Calu3 (cell line): Measurements from ENCODE around the gene ANGPTL4. TPM values are rescaled to one million over a fixed set of nuclear protein-coding genes. Genes with fewer than 3 reads are reported as not detected.
"Not testable (repeated sequence)": the region's sequence is repeated elsewhere in the genome, so short reads cannot be mapped to it uniquely, and the experiment has no call there.

ENCODE experiments used
- Bru-seq: library from RNA; stranded (reverse); fragments of 400-500 nt; gene quantifications from one replicate; lab custom pipeline; 2021; lab: Mats Ljungman, UMichigan
- BruChase-seq, 2 experiments: library from RNA; stranded (reverse); fragments of 400-500 nt; gene quantifications; one replicate each; lab custom pipeline; 2021; lab: Mats Ljungman, UMichigan
- BruUV-seq: library from RNA; stranded (reverse); fragments of 400-500 nt; replicated peaks from 2 replicates; lab custom pipeline; 2021; lab: Mats Ljungman, UMichigan
- CTCF ChIA-PET: fragments of 300-600 bp; sonication (Branson Sonifier 250); formaldehyde crosslinking; loops from one replicate; lab custom pipeline; 2022; ENCODE audit warnings: antibody characterized with exemption; lab: Charles Lee
- DNase-seq: peaks from one replicate; pipeline ENCODE4 v3.0.0; 2022
- H3K27ac Mint-ChIP-seq: one replicate; pipeline ENCODE4 v1.8.0; 2022; ENCODE audit warnings: mixed read lengths; ENCODE audit not compliant: unreplicated experiment
- H3K27me3 Mint-ChIP-seq: one replicate; pipeline ENCODE4 v1.8.0; 2022; ENCODE audit warnings: mixed read lengths; ENCODE audit not compliant: unreplicated experiment
- H3K36me3 Mint-ChIP-seq: one replicate; pipeline ENCODE4 v1.8.0; 2022; ENCODE audit warnings: mild to moderate bottlenecking, moderate library complexity, mixed read lengths; ENCODE audit not compliant: insufficient read depth, unreplicated experiment
- H3K4me1 Mint-ChIP-seq: one replicate; pipeline ENCODE4 v1.8.0; 2022; ENCODE audit warnings: mild to moderate bottlenecking, low read depth, mixed read lengths; ENCODE audit not compliant: unreplicated experiment
- H3K4me3 Mint-ChIP-seq: one replicate; pipeline ENCODE4 v1.8.0; 2022; ENCODE audit warnings: mild to moderate bottlenecking, low read depth, moderate library complexity, mixed read lengths; ENCODE audit not compliant: unreplicated experiment
- H3K9me3 Mint-ChIP-seq: one replicate; pipeline ENCODE4 v1.8.0; 2022; ENCODE audit warnings: low read depth, mixed read lengths; ENCODE audit not compliant: unreplicated experiment
- intact Hi-C: fragments of 100-400 bp; cut with micrococcal nuclease; formaldehyde crosslinking; loops from one replicate; pipeline ENCODE4 v1.10.0; 2022; ENCODE audit not compliant: unreplicated experiment
- long read RNA-seq: library from polyadenylated mRNA; stranded (forward); transcript quantifications from one replicate; pipeline ENCODE4 v2.0.0, GENCODE V29; 2022
- total RNA-seq: library from RNA; stranded (reverse); gene quantifications from 2 replicates; pipeline ENCODE4 v1.2.3, GENCODE V29; 2022
- TF ChIP-seq, protein P1 (sequence below): fragments of 200-600 bp; IDR thresholded peaks from one replicate; pipeline ENCODE4 v1.8.0; 2022; ENCODE audit warnings: antibody characterized with exemption; ENCODE audit not compliant: unreplicated experiment

The ANGPTL4 gene, protein sequence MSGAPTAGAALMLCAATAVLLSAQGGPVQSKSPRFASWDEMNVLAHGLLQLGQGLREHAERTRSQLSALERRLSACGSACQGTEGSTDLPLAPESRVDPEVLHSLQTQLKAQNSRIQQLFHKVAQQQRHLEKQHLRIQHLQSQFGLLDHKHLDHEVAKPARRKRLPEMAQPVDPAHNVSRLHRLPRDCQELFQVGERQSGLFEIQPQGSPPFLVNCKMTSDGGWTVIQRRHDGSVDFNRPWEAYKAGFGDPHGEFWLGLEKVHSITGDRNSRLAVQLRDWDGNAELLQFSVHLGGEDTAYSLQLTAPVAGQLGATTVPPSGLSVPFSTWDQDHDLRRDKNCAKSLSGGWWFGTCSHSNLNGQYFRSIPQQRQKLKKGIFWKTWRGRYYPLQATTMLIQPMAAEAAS
- total RNA-seq (0.97 and 1.6 TPM in 2 replicates), Bru-seq, nascent RNA (percentile 28 among the genes with signal in this experiment), BruChase-seq, experiment 1, labeled RNA remaining after a 6-hour chase (percentile 25 among the genes with signal in this experiment), BruChase-seq, experiment 2, labeled RNA remaining after a 2-hour chase (percentile 26 among the genes with signal in this experiment)
- long read RNA-seq, partial matches to known transcripts: 1 of 2 reads
- long read RNA-seq, other reads (novel, unspliced or antisense): 0 of 2 reads

DNA sequence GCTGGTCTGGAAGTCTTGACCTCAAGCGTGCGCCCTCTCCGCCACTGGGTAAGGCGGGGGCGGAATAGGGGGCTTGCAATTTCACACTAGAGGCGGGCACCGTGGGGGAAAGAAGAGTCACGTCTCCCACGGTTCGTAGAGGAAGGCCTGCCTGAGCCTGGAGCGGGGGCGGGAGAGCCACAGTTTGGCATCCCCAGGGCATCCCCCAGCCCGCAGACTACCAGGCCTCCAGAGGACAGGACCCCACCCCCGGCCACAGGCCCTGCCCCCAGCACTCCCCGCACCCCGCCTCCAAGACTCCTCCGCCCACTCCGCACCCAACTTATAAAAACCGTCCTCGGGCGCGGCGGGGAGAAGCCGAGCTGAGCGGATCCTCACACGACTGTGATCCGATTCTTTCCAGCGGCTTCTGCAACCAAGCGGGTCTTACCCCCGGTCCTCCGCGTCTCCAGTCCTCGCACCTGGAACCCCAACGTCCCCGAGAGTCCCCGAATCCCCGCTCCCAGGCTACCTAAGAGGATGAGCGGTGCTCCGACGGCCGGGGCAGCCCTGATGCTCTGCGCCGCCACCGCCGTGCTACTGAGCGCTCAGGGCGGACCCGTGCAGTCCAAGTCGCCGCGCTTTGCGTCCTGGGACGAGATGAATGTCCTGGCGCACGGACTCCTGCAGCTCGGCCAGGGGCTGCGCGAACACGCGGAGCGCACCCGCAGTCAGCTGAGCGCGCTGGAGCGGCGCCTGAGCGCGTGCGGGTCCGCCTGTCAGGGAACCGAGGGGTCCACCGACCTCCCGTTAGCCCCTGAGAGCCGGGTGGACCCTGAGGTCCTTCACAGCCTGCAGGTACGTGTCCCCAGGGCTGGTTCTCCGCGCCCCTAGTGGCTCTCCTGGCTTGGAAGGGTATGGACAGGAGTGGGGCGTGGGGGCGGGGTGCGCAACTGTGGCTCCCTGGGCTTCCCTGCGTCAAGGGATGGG, at the start of gene ANGPTL4:
ANGPTL4 (plus strand) TSS at position 353 of the 969 bp plus-strand sequence; CDS start at position 520, 167 bp downstream.
- Mint-ChIP-seq H3K9me3 (no peaks in the 10 kb centered on the region), H3K4me1 (peaks cover 25% of the 10 kb centered on the region), H3K4me3 (peak within 1 kb of the TSS; percentile 22), H3K27ac (peak within 1 kb of the TSS; percentile 50), H3K36me3 (peaks cover 26% of the 10 kb centered on the region), H3K27me3 (no peaks in the 10 kb centered on the region)
- TF ChIP-seq, protein P1, sequence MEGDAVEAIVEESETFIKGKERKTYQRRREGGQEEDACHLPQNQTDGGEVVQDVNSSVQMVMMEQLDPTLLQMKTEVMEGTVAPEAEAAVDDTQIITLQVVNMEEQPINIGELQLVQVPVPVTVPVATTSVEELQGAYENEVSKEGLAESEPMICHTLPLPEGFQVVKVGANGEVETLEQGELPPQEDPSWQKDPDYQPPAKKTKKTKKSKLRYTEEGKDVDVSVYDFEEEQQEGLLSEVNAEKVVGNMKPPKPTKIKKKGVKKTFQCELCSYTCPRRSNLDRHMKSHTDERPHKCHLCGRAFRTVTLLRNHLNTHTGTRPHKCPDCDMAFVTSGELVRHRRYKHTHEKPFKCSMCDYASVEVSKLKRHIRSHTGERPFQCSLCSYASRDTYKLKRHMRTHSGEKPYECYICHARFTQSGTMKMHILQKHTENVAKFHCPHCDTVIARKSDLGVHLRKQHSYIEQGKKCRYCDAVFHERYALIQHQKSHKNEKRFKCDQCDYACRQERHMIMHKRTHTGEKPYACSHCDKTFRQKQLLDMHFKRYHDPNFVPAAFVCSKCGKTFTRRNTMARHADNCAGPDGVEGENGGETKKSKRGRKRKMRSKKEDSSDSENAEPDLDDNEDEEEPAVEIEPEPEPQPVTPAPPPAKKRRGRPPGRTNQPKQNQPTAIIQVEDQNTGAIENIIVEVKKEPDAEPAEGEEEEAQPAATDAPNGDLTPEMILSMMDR: no peak
- BruUV-seq: no TSS peak
- peak; percentile 40 for DNase-seq
- CTCF ChIA-PET: interaction anchor here (0.6 to 1.2 kb wide), 4 partner anchors 11 to 149 kb away, joined by 3 to 9 read pairs (median 4); partner anchors contain the start of gene ZNF414
- intact Hi-C loops: no loop called here

DNA sequence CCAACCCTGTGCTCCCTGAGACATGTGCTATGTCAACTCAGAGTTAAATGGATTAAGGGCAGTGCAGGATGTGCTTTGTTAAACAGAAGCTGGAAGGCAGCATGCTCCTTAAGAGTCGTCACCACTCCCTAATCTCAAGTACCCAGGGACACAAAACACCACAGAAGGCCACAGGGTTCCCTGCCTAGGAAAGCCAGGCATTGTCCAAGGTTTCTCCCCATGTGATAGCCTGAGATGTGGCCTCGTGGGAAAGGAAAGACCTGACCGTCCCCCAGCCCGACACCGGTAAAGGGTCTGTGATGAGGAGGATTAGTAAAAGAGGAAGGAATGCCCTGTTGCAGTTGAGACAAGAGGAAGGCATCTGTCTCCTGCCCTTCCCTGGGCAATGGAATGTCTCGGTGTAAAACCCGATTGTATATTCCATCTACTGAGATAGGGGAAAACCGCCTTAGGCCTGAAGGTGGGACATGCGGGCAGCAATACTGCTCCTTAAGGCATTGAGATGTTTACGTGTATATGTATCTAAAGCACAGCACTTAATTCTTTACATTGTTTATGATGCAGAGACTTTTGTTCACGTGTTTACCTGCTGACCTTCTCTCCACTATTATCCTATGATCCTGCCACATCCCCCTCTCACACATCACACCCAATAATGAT, 48.8 kb upstream of the ANGPTL4 start:
- H3K27ac Mint-ChIP-seq, H3K9me3 Mint-ChIP-seq, CTCF ChIA-PET, H3K36me3 Mint-ChIP-seq, BruUV-seq, H3K27me3 Mint-ChIP-seq, H3K4me3 Mint-ChIP-seq, DNase-seq, H3K4me1 Mint-ChIP-seq: not testable (repeated sequence)
- intact Hi-C loops: loop anchor here (10.0 kb wide), 1 partner anchor 50 kb away; no protein-coding TSS in a partner anchor

DNA sequence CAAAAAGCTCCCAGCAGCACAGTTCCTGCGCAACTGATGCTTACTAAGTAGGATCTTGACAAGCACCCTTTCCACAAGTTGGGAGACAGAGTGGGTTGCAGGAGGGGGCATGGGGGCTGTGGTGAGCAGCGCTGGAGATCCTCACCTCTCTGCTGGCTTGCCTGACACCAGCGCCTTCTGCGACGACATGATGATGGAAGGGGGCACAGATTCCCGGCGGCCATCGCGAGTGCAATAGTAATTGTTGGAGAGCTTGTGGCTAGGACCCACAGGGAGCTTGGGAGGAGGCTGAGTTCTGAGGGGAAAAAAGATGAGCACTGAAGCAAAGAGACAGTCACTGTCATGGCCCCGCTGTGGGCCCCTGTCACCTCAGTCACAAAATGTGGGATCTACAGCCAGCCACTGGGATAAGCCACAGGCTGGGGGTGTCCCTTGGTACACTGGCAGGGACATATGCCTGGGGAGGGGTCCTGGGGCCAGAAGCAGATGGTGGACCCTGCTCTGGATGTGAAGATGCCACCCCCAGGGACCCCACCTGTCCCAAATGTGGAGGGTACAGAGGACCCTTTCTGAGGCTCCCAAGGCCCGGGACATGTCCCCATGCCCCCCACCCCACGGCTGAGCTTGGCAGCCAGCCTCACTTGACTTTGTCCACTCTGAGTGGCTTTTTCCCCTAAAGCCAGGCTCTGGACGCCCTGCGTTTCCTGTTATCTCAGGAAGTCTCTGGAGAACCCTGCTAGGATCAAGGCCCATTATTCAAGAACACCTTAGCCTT, 47.4 kb upstream of the ANGPTL4 start:
- CTCF ChIA-PET: interaction anchor here (0.7 kb wide), 1 partner anchor 96 kb away, joined by 3 read pairs; no protein-coding TSS in a partner anchor
- BruUV-seq: no TSS peak
- Mint-ChIP-seq H3K27me3 (no peaks in the 10 kb centered on the region), H3K4me3 (no peak overlapping the region), H3K27ac (no peak overlapping the region), H3K9me3 (no peaks in the 10 kb centered on the region), H3K4me1 (peaks cover 13% of the 10 kb centered on the region), H3K36me3 (peaks cover 13% of the 10 kb centered on the region)
- DNase-seq: no peak
- intact Hi-C loops: loop anchor here (10.0 kb wide), 1 partner anchor 52 kb away; no protein-coding TSS in a partner anchor
- TF ChIP-seq, protein P1: no peak

DNA sequence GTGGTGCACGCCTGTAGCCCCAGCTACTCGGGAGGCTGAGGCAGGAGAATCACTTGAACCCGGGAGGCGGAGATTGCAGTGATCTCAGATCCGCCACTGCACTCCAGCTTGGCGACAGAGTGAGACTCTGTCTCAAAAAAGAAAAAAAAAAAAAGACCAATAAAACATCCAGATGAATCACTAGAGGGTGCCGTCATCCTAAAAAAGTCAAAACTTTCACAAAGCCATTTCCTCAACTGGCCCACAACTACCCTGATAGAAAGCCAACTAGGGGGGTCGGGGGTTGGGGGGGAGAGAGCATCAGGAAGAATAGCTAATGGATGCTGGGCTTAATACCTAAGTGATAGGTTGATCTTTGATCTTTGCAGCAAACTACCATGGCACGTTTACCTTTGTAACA, 45.1 kb upstream of the ANGPTL4 start:
- not testable (repeated sequence) for H3K9me3 Mint-ChIP-seq, DNase-seq
- intact Hi-C loops: loop anchor here (10.0 kb wide), 1 partner anchor 54 kb away; no protein-coding TSS in a partner anchor

More for the DNA sequence above, 45.1 kb upstream of the ANGPTL4 start:
- not testable (repeated sequence) for H3K27me3 Mint-ChIP-seq, H3K4me3 Mint-ChIP-seq, BruUV-seq, H3K27ac Mint-ChIP-seq
- CTCF ChIA-PET: interaction anchor here (0.6 to 0.7 kb wide), 2 partner anchors 36 to 193 kb away, joined by 4 to 5 read pairs; no protein-coding TSS in a partner anchor
- Mint-ChIP-seq H3K36me3 (peaks cover 28% of the 10 kb centered on the region), H3K4me1 (peaks cover 13% of the 10 kb centered on the region)
